ENCODE results near the gene GPAT3. TPM values are rescaled to one million over a fixed set of nuclear protein-coding genes. Genes with fewer than 3 reads are reported as not detected.

Gene GPAT3
- total RNA-seq, 1 donor from 2014 or later, result 44.2 TPM

- H3K4me3 ChIP-seq, result peak overlapping the region; percentile 36
- H3K4me1 ChIP-seq, result peaks cover 42% of the 10 kb centered on the region
- TF ChIP-seq CTCF (IDR thresholded peaks at IDR 0.05; ENCODE audit: borderline replicate concordance), result no peak
- no peaks in the 10 kb centered on the region for H3K27me3 ChIP-seq (ENCODE audit: low read depth)
- intact Hi-C loops (cut with micrococcal nuclease), result no loop called here
- H3K27ac ChIP-seq (replicated peaks), result peak overlapping the region; percentile 89
- peaks cover 32% of the 10 kb centered on the region for H3K9me3 ChIP-seq (replicated peaks)
- no peak for DNase-seq
- H3K36me3 ChIP-seq, result no peaks in the 10 kb centered on the region
Observed at GRCh38 chr4:83625821-83626220, 89.9 kb downstream of the GPAT3 start.

- intact Hi-C loops (cut with micrococcal nuclease), result no loop called here
- peaks cover 47% of the 10 kb centered on the region for H3K4me1 ChIP-seq
- no peaks in the 10 kb centered on the region for H3K27me3 ChIP-seq (ENCODE audit: low read depth)
- H3K27ac ChIP-seq (replicated peaks), result peak overlapping the region; percentile 89
- peak overlapping the region; percentile 36 for H3K4me3 ChIP-seq
- H3K9me3 ChIP-seq (replicated peaks), result peaks cover 32% of the 10 kb centered on the region
- no peaks in the 10 kb centered on the region for H3K36me3 ChIP-seq
- no peak for DNase-seq
- TF ChIP-seq CTCF (IDR thresholded peaks at IDR 0.05; ENCODE audit: borderline replicate concordance), result no peak
Observed at GRCh38 chr4:83626245-83626836, 90.4 kb downstream of the GPAT3 start.

DNA sequence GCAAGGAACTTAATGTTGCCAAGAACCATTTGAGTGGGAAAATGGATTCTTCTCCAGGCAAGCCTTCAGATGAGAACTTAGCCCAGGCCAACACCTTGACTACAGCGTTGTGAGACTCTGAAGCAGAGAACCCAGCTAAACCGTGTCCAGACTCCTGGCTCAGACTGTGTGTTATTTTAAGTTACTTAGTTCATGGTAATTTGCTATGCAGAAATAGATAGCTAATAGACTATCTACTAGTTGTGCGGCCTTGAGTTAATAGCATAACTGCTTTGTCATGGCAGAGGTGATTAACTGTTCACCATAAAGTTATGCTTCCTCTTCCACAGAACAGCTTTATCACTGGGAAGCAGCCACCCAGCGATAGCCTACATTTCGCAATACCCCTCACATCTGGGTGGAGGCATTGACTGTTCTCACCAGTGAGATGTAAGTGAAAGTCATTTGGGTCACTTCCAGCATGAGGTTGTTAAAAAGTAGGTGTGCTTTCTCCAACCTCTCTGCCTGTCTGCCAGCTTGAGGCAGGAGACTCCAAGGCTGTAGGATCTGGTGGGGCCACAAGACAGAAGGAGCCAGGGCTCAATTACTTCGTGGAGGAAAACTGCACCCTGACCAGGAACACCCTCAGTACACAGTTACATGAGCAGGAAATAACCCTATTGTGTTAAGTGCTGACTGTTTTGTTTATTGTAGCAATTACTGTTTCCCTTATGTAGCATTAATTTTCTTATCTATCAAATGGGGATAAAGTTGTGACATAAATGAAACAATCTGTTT is 94.2 kb downstream of the GPAT3 start:
- H3K9me3 ChIP-seq (replicated peaks), result peaks cover 8% of the 10 kb centered on the region
- H3K27me3 ChIP-seq (ENCODE audit: low read depth), result no peaks in the 10 kb centered on the region
- intact Hi-C loops (cut with micrococcal nuclease), result no loop called here
- peaks cover 43% of the 10 kb centered on the region for H3K4me1 ChIP-seq
- no peak for TF ChIP-seq CTCF (IDR thresholded peaks at IDR 0.05; ENCODE audit: borderline replicate concordance)
- DNase-seq, result peak; percentile 36
- peak overlapping the region; percentile 47 for H3K27ac ChIP-seq (replicated peaks)
- no peak overlapping the region for H3K4me3 ChIP-seq
- H3K36me3 ChIP-seq, result no peaks in the 10 kb centered on the region

DNA sequence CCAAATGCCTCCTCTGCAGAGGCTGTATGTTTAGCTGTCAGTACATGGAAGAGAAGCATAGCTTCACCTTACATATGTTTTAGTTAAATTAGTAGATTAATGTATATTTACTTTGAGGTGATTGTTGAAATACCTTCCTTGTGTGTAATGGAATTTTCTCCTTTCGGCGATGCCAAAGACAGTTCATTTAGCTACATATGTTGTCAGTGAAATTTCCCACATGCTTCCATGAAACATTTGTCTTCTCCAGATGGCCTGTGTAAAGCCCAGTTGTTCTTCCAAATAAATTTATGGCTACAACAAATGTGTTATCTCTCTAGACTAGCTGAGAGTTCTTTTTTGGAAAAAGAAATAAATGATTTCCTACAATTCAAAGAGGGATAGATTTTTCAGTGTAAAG is 95.2 kb downstream of the GPAT3 start:
- Histone ChIP-seq H3K27ac (replicated peaks) (peak overlapping the region; percentile 47), H3K4me1 (peaks cover 34% of the 10 kb centered on the region), H3K4me3 (no peak overlapping the region), H3K36me3 (no peaks in the 10 kb centered on the region), H3K9me3 (replicated peaks) (peaks cover 8% of the 10 kb centered on the region), H3K27me3 (ENCODE audit: low read depth) (no peaks in the 10 kb centered on the region)
- no peak for TF ChIP-seq CTCF (IDR thresholded peaks at IDR 0.05; ENCODE audit: borderline replicate concordance)
- DNase-seq, result no peak
- intact Hi-C loops (cut with micrococcal nuclease), result no loop called here

DNA sequence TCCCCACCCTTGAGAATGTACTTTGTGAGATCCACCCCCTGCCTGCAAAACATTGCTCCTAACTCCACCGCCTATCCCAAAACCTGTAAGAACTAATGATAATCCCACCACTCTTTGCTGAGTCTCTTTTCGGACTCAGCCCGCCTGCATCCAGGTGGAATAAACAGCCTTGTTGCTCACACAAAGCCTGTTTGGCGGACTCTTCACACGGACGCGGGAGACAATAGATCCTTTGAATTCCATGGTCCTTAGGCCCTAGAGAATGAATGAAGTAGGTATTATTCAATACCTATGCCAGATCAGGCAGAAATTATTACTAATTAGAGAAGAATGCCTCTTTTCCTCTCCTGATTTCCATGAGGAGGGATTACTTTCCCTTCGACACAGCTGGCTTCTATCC is 101.0 kb downstream of the GPAT3 start:
- no peaks in the 10 kb centered on the region for H3K27me3 ChIP-seq (ENCODE audit: low read depth)
- DNase-seq, result no peak
- H3K36me3 ChIP-seq, result no peaks in the 10 kb centered on the region
- no peaks in the 10 kb centered on the region for H3K4me1 ChIP-seq
- no peak for TF ChIP-seq CTCF (IDR thresholded peaks at IDR 0.05; ENCODE audit: borderline replicate concordance)
- H3K4me3 ChIP-seq, result no peak overlapping the region
- no peaks in the 10 kb centered on the region for H3K9me3 ChIP-seq (replicated peaks)
- no peak overlapping the region for H3K27ac ChIP-seq (replicated peaks)
- intact Hi-C loops (cut with micrococcal nuclease), result loop anchor here (5.0 kb wide), 1 partner anchor 130 kb away; no protein-coding TSS in a partner anchor
